GM10248 (cell line): ENCODE data around the gene MICAL2.

Source experiments
- CTCF ChIA-PET: fragments of 300-600 bp; sonication (Branson Sonifier 250); formaldehyde crosslinking; extraction: SDS; loops from one replicate; lab custom pipeline; 2021; ENCODE audit warnings: antibody characterized with exemption; lab: Yijun Ruan, JAX
- POLR2A ChIA-PET: fragments of 350-650 bp; sonication (Branson Sonifier 250); formaldehyde crosslinking; extraction: SDS; loops from one replicate; lab custom pipeline; 2020; ENCODE audit warnings: antibody characterized with exemption; lab: Yijun Ruan, JAX
- DNase-seq: peaks from one replicate; pipeline ENCODE4 v3.0.0; 2012; ENCODE audit errors: extremely low spot score
- CTCF ChIP-seq: IDR thresholded peaks from 2 replicates; pipeline ENCODE4 v1.5.1; 2012; ENCODE audit warnings: mild to moderate bottlenecking, low read depth; ENCODE audit errors: extremely low read depth, missing control alignments, control extremely low read depth

Gene MICAL2

GRCh38 chr11:12097219-12097618 lies 13.2 kb upstream of the MICAL2 start:
- POLR2A ChIA-PET, result no interaction called here
- no peak for DNase-seq
- CTCF ChIA-PET, result no interaction called here
- no peak for TF ChIP-seq CTCF

- no peak for TF ChIP-seq CTCF
- CTCF ChIA-PET, result interaction anchor here (0.9 to 1.9 kb wide), 4 partner anchors 9 to 183 kb away, joined by 3 to 7 read pairs (median 4); no protein-coding TSS in a partner anchor
- no peak for DNase-seq
- POLR2A ChIA-PET, result no interaction called here
Observed at GRCh38 chr11:12098601-12099000, 11.8 kb upstream of the MICAL2 start.

GRCh38 chr11:12099132-12099873 lies 11.1 kb upstream of the MICAL2 start:
- TF ChIP-seq CTCF, result no peak
- POLR2A ChIA-PET, result interaction anchor here (0.6 kb wide), 1 partner anchor 1176 kb away, joined by 3 read pairs; no protein-coding TSS in a partner anchor
- CTCF ChIA-PET, result interaction anchor here (0.9 to 1.9 kb wide), 6 partner anchors 10 to 182 kb away, joined by 3 to 7 read pairs (median 4); no protein-coding TSS in a partner anchor
- DNase-seq, result no peak

GRCh38 chr11:12100429-12100828 lies 10.0 kb upstream of the MICAL2 start:
- POLR2A ChIA-PET, result no interaction called here
- no peak for DNase-seq
- CTCF ChIA-PET, result interaction anchor here (1.1 to 1.6 kb wide), 2 partner anchors 9 to 23 kb away, joined by 3 to 4 read pairs; no protein-coding TSS in a partner anchor
- no peak for TF ChIP-seq CTCF

- no peak for DNase-seq
- ChIA-PET CTCF (no interaction called here), POLR2A (no interaction called here)
- TF ChIP-seq CTCF, result no peak
Observed at GRCh38 chr11:12100841-12101242, 9.5 kb upstream of the MICAL2 start.

GRCh38 chr11:12101318-12101717 lies 9.1 kb upstream of the MICAL2 start:
- POLR2A ChIA-PET, result no interaction called here
- CTCF ChIA-PET, result no interaction called here
- TF ChIP-seq CTCF, result no peak
- DNase-seq, result no peak
